Urinary bladder (tissue), 4 donors: ENCODE measurements around the gene SPATA33. TPM values are rescaled to one million over a fixed set of nuclear protein-coding genes. Genes with fewer than 3 reads are reported as not detected.
"Not testable (repeated sequence)": the region's sequence is repeated elsewhere in the genome, so short reads cannot be mapped to it uniquely, and the experiment has no call there.

Source experiments
- DNase-seq: peaks from one replicate; pipeline ENCODE4 v3.0.0-alpha.2; 2015; ENCODE audit errors: extremely low spot score
- H3K27ac ChIP-seq: one replicate; pipeline ENCODE4 v1.5.1; 2013; ENCODE audit warnings: low read depth, mild to moderate bottlenecking, moderate library complexity
- H3K36me3 ChIP-seq: one replicate; pipeline ENCODE4 v1.6.1; 2013; ENCODE audit warnings: mild to moderate bottlenecking, moderate library complexity; ENCODE audit not compliant: insufficient read depth
- H3K4me1 ChIP-seq: one replicate; pipeline ENCODE4 v1.6.1; 2013; ENCODE audit warnings: mild to moderate bottlenecking, moderate library complexity; ENCODE audit not compliant: insufficient read depth
- H3K4me3 ChIP-seq: one replicate; pipeline ENCODE4 v1.5.1; 2013; ENCODE audit warnings: low read depth, low read length
- whole genome bisulfite sequencing: extraction: QIAGEN DNeasy Blood & Tissue Kit; methylation state at CpG from one replicate; pipeline ENCODE4 v1.1.7; 2013; 5-methylcytosine and 5-hydroxymethylcytosine counted together
- polyA plus RNA-seq: library from polyadenylated mRNA; stranded (reverse); fragments of 200-250 nt; gene quantifications from one replicate; pipeline ENCODE4 v1.2.3, GENCODE V29; 2013
- total RNA-seq: library from RNA; depleted of rRNA; stranded (reverse); fragments of >200 nt; gene quantifications from one replicate; pipeline ENCODE4 v1.2.3, GENCODE V29; 2014
- donor health status: healthy with polysubstance abuse.
- donor health status: healthy.

Gene SPATA33
- total and polyA plus RNA-seq, 2 donors = 3.3 to 5.2 TPM

- no peak for DNase-seq
- H3K36me3 ChIP-seq = no peaks in the 10 kb centered on the region
- H3K4me3 ChIP-seq = no peak overlapping the region
- no peaks in the 10 kb centered on the region for H3K4me1 ChIP-seq
- H3K27ac ChIP-seq = no peak overlapping the region
- WGBS = 70% methylated on average over 16 of the region's 16 CpGs
Observed at GRCh38 chr16:89620406-89620841, 37.2 kb upstream of the SPATA33 start.

- WGBS = 79% methylated on average over 18 of the region's 18 CpGs
- Histone ChIP-seq H3K4me3 (no peak overlapping the region), H3K27ac (no peak overlapping the region), H3K36me3 (no peaks in the 10 kb centered on the region), H3K4me1 (no peaks in the 10 kb centered on the region)
- no peak for DNase-seq
Observed at GRCh38 chr16:89621136-89621697, 36.4 kb upstream of the SPATA33 start.

DNA sequence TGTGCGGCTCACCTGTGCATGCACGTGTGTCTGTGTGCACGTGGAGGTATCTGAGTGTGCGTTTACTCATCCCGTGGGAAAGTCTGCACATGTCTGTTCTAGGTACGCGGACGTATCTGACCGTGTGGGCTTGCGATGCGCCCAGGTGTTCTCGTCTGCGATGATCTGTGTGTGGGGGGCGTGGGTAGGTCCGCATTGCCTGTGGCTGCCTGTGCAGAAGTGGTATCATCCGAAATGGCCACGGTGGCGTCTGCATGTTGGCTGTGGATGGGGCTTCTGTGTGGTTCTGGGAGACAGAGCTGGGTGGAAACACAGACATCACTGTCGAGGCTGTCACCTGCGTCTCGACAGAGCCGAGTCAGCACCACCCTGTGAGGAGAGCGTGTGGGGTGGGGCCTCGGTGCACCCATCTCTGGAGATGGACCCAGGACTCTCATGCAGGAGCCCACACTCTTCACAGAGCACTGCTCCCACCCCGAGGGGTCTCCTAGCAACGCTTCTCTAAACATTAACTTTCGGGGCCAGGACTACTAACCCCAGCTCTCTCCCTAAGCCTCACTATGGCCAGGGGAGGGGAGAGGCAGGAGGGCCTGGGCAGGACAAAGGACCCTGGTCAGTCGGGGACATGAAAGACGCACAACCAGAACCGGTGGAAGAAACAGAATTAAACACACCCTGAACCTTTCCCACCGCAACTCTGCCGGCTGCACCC lies 35.8 kb upstream of the SPATA33 start:
- no peaks in the 10 kb centered on the region for H3K4me1 ChIP-seq
- H3K27ac ChIP-seq = no peak overlapping the region
- WGBS = 80% methylated on average over 32 of the region's 32 CpGs
- H3K4me3 ChIP-seq = no peak overlapping the region
- H3K36me3 ChIP-seq = no peaks in the 10 kb centered on the region
- DNase-seq = no peak

- Histone ChIP-seq H3K4me3 (no peak overlapping the region), H3K4me1 (no peaks in the 10 kb centered on the region), H3K36me3 (no peaks in the 10 kb centered on the region), H3K27ac (no peak overlapping the region)
- 37% methylated on average over 28 of the region's 28 CpGs for WGBS
- DNase-seq = no peak
Observed at GRCh38 chr16:89623511-89624261, 34.0 kb upstream of the SPATA33 start.

DNA sequence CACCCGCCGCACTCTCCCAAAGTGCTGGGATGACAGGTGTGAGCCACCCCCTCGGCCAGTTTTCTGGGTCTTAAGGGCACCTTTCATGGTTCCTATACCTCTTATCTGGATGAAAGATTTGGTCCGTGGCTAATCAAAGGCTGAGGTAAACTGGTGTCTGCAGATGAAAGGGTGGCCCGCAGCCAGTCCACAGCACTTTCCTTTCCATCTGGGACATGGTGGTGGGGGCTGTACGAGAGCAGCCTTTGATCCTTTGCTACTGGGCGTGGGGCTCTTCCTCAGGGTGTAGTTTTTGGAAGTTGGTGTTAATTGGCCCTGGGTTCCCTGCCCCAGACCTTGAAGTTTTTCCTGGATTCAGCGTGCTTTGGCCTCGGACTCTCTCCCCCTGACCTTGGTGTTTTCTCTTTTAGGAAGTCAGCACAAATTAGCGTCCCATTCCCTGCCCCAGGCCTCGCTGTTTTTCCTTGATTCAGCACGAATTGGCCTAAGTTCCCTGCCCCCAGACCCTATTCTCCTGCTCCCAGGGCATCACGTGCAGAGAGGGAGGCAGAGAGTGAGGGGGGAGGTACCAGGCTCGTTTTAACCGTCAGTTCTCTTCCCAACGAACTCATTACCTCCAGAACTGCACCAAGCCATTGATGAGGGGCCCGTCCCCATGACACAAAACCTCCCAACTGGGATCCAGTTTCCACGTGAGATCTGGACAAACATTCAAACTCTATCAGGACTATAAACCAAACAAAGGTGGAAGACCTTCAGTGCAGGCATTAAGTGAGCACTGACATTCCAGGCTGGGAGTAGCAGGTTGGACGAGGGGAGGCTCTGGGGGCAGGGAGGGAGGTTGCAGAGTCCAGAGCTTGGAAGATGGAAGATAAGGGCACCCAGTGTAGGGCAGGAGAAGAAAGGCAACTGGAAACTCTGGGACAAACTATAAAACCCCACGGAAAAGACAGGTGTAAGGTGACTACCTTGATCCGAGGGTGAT lies 32.6 kb upstream of the SPATA33 start:
- no peak overlapping the region for H3K4me3 ChIP-seq
- 39% methylated on average over 21 of the region's 21 CpGs for WGBS

GRCh38 chr16:89629827-89630610 lies 27.6 kb upstream of the SPATA33 start:
- 88% methylated on average over 17 of the region's 17 CpGs for WGBS
- DNase-seq = no peak
- no peak overlapping the region for H3K27ac ChIP-seq
- H3K36me3 ChIP-seq = no peaks in the 10 kb centered on the region
- no peaks in the 10 kb centered on the region for H3K4me1 ChIP-seq
- no peak overlapping the region for H3K4me3 ChIP-seq

More for the DNA sequence above, 32.6 kb upstream of the SPATA33 start:
- Histone ChIP-seq H3K36me3 (no peaks in the 10 kb centered on the region), H3K27ac (no peak overlapping the region), H3K4me1 (no peaks in the 10 kb centered on the region)
- no peak for DNase-seq

GRCh38 chr16:89633064-89633631 lies 24.5 kb upstream of the SPATA33 start:
- no peak overlapping the region for H3K4me3 ChIP-seq
- no peaks in the 10 kb centered on the region for H3K36me3 ChIP-seq
- H3K27ac ChIP-seq = no peak overlapping the region
- H3K4me1 ChIP-seq = no peaks in the 10 kb centered on the region
- 72% methylated on average over 19 of the region's 19 CpGs for WGBS
- DNase-seq = no peak

- not testable (repeated sequence) for H3K4me1 ChIP-seq, H3K36me3 ChIP-seq
- 48% methylated on average over 2 of the region's 2 CpGs for WGBS
Observed at GRCh38 chr16:89634463-89635385, 22.9 kb upstream of the SPATA33 start.

DNA sequence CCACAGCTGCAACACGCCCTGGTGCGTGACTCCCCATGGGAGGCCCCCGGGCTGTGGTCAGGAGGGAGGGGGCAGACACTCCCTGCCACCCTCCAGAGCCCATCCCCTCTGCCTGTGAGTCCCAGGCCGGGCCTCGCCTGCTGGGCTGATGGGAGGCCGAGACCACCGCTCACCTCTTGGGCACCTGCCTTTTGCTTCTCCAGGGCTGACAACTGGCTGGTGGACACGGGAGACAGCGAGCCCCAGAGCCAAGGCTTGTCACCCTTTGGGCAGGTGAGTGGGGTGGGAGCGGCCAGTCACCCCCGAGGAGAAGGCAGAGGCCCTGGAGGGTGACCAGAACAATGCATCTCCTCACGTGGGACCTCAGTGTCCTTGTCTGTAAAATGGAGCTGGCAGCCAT lies 21.0 kb upstream of the SPATA33 start:
- no peak overlapping the region for H3K4me3 ChIP-seq
- no peak for DNase-seq
- no peaks in the 10 kb centered on the region for H3K36me3 ChIP-seq
- no peak overlapping the region for H3K27ac ChIP-seq
- no peaks in the 10 kb centered on the region for H3K4me1 ChIP-seq
- 85% methylated on average over 12 of the region's 12 CpGs for WGBS

More at GRCh38 chr16:89634463-89635385, 22.9 kb upstream of the SPATA33 start:
- not testable (repeated sequence) for H3K27ac ChIP-seq, DNase-seq, H3K4me3 ChIP-seq

GRCh38 chr16:89637379-89637778 lies 20.3 kb upstream of the SPATA33 start:
- Histone ChIP-seq H3K36me3 (no peaks in the 10 kb centered on the region), H3K4me1 (no peaks in the 10 kb centered on the region), H3K27ac (no peak overlapping the region), H3K4me3 (no peak overlapping the region)
- WGBS = 62% methylated on average over 10 of the region's 10 CpGs
- DNase-seq = no peak

DNA sequence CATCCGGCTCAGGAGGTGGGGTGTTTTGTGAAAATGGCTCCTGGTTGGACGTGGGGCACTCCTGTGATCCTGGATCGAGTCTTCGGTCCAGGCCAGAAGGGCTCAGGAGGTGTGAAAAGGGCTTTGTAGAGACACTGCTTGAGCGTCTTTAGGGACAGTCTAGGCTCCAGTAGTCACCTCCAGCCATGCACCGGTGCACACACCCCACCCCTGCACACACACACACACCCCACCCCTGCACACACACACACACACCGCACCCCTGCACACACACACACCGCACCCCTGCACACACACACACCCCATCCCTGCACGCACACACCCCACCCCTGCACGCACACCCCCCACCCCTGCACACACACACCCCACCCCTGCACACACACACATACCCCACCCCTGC lies 19.2 kb upstream of the SPATA33 start:
- Histone ChIP-seq H3K27ac (no peak overlapping the region), H3K36me3 (no peaks in the 10 kb centered on the region), H3K4me3 (no peak overlapping the region), H3K4me1 (no peaks in the 10 kb centered on the region)
- DNase-seq = no peak
- 67% methylated on average over 10 of the region's 10 CpGs for WGBS
